DND-41 (cell line): ENCODE results near the gene SERGEF.

Experiments
- ATAC-seq: fragments of 200-7000 bp; cut with Tn5 transposase; 3 replicates; pipeline ENCODE4 v1.9.1; 2021; ENCODE audit warnings: low read depth; ENCODE audit not compliant: insufficient read depth
- DNase-seq: peaks from one replicate; pipeline ENCODE4 v3.0.0-alpha.2; 2020
- H2AFZ ChIP-seq: 2 replicates; pipeline ENCODE4 v1.6.0; 2012; ENCODE audit warnings: low read depth, low read length
- H3K27ac ChIP-seq: 2 replicates; pipeline ENCODE4 v1.5.1; 2012; ENCODE audit warnings: low read length, inconsistent platforms
- H3K27me3 ChIP-seq: fragments of 200-600 bp; sonication (generic); 2 replicates; pipeline ENCODE4 v1.6.0; 2012; ENCODE audit warnings: low read length, mild to moderate bottlenecking, inconsistent platforms; ENCODE audit not compliant: insufficient read depth, poor library complexity
- H3K36me3 ChIP-seq: 2 replicates; pipeline ENCODE4 v1.5.1; 2012; ENCODE audit warnings: low read length, inconsistent platforms; ENCODE audit not compliant: insufficient read depth
- H3K4me1 ChIP-seq: 2 replicates; pipeline ENCODE4 v1.5.1; 2012; ENCODE audit warnings: mild to moderate bottlenecking, low read length; ENCODE audit not compliant: insufficient read depth
- H3K4me2 ChIP-seq: 2 replicates; pipeline ENCODE4 v1.6.0; 2012; ENCODE audit warnings: mild to moderate bottlenecking, moderate library complexity, low read length, inconsistent platforms; ENCODE audit not compliant: insufficient read depth
- H3K4me3 ChIP-seq, 2 experiments: fragments of 200-600 bp in 1 of 2; shearing (Covaris generic) in 1 of 2; 2 replicates each; pipeline ENCODE4 v1.5.1; 2012 to 2016; ENCODE audit warnings: inconsistent platforms in 2 of 2, low read length in 2 of 2, mild to moderate bottlenecking in 2 of 2, low read depth in 1 of 2, moderate library complexity in 1 of 2
- H3K79me2 ChIP-seq: 2 replicates; pipeline ENCODE4 v1.6.0; 2012; ENCODE audit warnings: low read length, inconsistent platforms; ENCODE audit not compliant: insufficient read depth
- H3K9ac ChIP-seq: 2 replicates; pipeline ENCODE4 v1.6.0; 2012; ENCODE audit warnings: low read depth, mild to moderate bottlenecking, inconsistent platforms, low read length, moderate library complexity
- H3K9me3 ChIP-seq: 2 replicates; pipeline ENCODE4 v1.5.1; 2012; ENCODE audit warnings: low read length, moderate library complexity, mild to moderate bottlenecking, inconsistent platforms; ENCODE audit not compliant: insufficient read depth, severe bottlenecking
- H4K20me1 ChIP-seq: 2 replicates; pipeline ENCODE4 v1.6.0; 2012; ENCODE audit warnings: low read length; ENCODE audit not compliant: insufficient read depth
- CTCF ChIP-seq: IDR thresholded peaks from 2 replicates; pipeline ENCODE4 v1.5.1; 2012; ENCODE audit warnings: borderline replicate concordance, low read length, moderate library complexity, mild to moderate bottlenecking; ENCODE audit not compliant: poor library complexity, severe bottlenecking; ENCODE audit errors: extremely low read depth
- EZH2 ChIP-seq: IDR thresholded peaks from 3 replicates; pipeline ENCODE4 v1.6.1; 2012; ENCODE audit warnings: borderline replicate concordance, low read depth, mild to moderate bottlenecking, moderate library complexity, low read length, inconsistent platforms; ENCODE audit not compliant: severe bottlenecking

SERGEF gene

GRCh38 chr11:17765356-17766072 is 247.3 kb downstream of the SERGEF start:
- no peak for DNase-seq
- TF ChIP-seq CTCF = no peak
- TF ChIP-seq EZH2 = no peak

DNA sequence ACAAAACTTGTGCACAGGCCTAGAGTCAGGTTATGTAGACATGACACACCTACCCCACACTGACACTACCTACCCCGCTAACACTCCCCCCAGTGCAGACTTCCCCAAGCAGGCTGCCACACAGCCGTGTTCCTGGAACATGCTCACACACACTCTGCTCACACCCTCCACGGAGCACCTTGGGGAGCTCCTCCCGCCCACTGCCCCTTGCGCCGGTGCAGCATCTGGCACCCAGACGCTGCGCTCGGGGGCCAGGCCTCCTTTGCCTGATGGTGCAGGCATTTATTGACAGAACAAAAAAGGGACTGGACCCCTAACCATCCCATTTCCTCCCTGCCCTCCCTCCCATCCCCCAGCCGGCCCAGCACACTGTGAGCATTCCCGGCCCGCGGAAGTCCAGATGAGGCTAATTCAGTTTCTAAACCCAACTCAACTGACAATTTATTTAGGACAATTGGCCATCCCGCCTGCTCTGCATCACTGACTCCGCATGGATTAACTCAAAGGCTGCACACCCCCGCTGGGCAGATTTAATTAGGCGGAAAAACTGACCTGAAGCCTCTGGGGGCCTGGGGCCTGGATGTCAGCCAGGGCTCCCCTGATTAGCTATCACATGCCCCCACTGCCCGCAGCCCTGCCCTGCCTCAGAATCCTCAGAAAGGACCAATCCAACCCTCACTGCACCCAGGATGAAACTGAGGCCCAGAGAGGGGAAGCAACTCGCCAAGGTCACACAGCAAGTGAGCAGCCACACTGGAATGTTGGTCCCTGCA is 248.2 kb downstream of the SERGEF start:
- Histone ChIP-seq H3K4me3 (no peak overlapping the region), H3K27me3 (no peaks in the 10 kb centered on the region), H3K36me3 (no peaks in the 10 kb centered on the region), H2AFZ (no peak overlapping the region), H3K9ac (no peak overlapping the region), H3K4me2 (no peak overlapping the region), H3K79me2 (no peaks in the 10 kb centered on the region), H3K9me3 (no peaks in the 10 kb centered on the region), H3K27ac (no peak overlapping the region), H4K20me1 (no peaks in the 10 kb centered on the region), H3K4me1 (no peaks in the 10 kb centered on the region)
- no peak for TF ChIP-seq CTCF
- TF ChIP-seq EZH2 = no peak
- DNase-seq (no peak), ATAC-seq (no peak)

More at GRCh38 chr11:17765356-17766072, 247.3 kb downstream of the SERGEF start:
- no peak overlapping the region for H2AFZ ChIP-seq
- no peaks in the 10 kb centered on the region for H3K79me2 ChIP-seq
- no peaks in the 10 kb centered on the region for H3K36me3 ChIP-seq
- no peaks in the 10 kb centered on the region for H4K20me1 ChIP-seq
- H3K27me3 ChIP-seq = no peaks in the 10 kb centered on the region
- H3K4me1 ChIP-seq = no peaks in the 10 kb centered on the region
- H3K4me3 ChIP-seq = no peak overlapping the region
- no peak for ATAC-seq
- no peaks in the 10 kb centered on the region for H3K9me3 ChIP-seq
- no peak overlapping the region for H3K27ac ChIP-seq
- no peak overlapping the region for H3K4me2 ChIP-seq
- H3K9ac ChIP-seq = no peak overlapping the region

DNA sequence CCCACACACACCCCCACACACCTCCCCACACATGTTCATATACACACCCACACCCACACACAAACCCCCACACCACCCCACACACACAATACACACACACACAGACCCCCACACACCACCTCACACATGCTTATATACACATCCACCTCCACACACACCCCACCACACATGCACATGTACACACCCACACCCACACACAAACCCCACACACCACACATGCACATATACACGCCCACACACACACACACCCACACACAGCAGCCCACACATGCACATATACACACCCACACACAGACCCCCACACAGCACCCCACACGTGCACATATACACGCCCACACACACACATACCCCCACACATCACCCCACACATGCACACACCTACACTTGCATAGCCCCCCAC is 249.1 kb downstream of the SERGEF start:
- Histone ChIP-seq H3K4me1 (no peaks in the 10 kb centered on the region), H4K20me1 (no peaks in the 10 kb centered on the region), H3K36me3 (no peaks in the 10 kb centered on the region), H2AFZ (no peak overlapping the region), H3K4me2 (no peak overlapping the region), H3K27me3 (no peaks in the 10 kb centered on the region), H3K9me3 (no peaks in the 10 kb centered on the region), H3K4me3 (no peak overlapping the region), H3K79me2 (no peaks in the 10 kb centered on the region), H3K27ac (no peak overlapping the region), H3K9ac (no peak overlapping the region)
- DNase-seq (no peak), ATAC-seq (no peak)
- no peak for TF ChIP-seq CTCF
- no peak for TF ChIP-seq EZH2
